GM12865 (cell line): ENCODE data around the gene HIF3A.
"Not testable (repeated sequence)": the region's sequence is repeated elsewhere in the genome, so short reads cannot be mapped to it uniquely, and the experiment has no call there.

Experiments
- DNase-seq: peaks from one replicate; pipeline ENCODE4 v3.0.0; 2010; ENCODE audit warnings: low read depth
- H3K4me3 ChIP-seq: 2 replicates; pipeline ENCODE4 v1.5.1; 2011; ENCODE audit warnings: mild to moderate bottlenecking, low read depth, low read length, control low read depth
- CTCF ChIP-seq: IDR thresholded peaks from 2 replicates; pipeline ENCODE4 v1.5.1; 2011; ENCODE audit warnings: low read length, control low read depth, low read depth, inconsistent platforms; ENCODE audit not compliant: insufficient read depth; ENCODE audit errors: missing control alignments

HIF3A gene

GRCh38 chr19:46317339-46317738 is 20.5 kb downstream of the HIF3A start:
- no peak overlapping the region for H3K4me3 ChIP-seq
- TF ChIP-seq CTCF = no peak

GRCh38 chr19:46319613-46320012 is 22.8 kb downstream of the HIF3A start:
- DNase-seq = no peak
- no peak for TF ChIP-seq CTCF

More at GRCh38 chr19:46317339-46317738, 20.5 kb downstream of the HIF3A start:
- no peak for DNase-seq

GRCh38 chr19:46320559-46320958 is 23.7 kb downstream of the HIF3A start:
- TF ChIP-seq CTCF = no peak
- DNase-seq = no peak
- no peak overlapping the region for H3K4me3 ChIP-seq

More at GRCh38 chr19:46319613-46320012, 22.8 kb downstream of the HIF3A start:
- no peak overlapping the region for H3K4me3 ChIP-seq

- H3K4me3 ChIP-seq = no peak overlapping the region
- TF ChIP-seq CTCF = no peak
- no peak for DNase-seq
Observed at GRCh38 chr19:46321653-46322052, 24.8 kb downstream of the HIF3A start.

- DNase-seq, H3K4me3 ChIP-seq: not testable (repeated sequence)
Observed at GRCh38 chr19:46323227-46323626, 26.4 kb downstream of the HIF3A start.

- no peak for DNase-seq
- no peak for TF ChIP-seq CTCF
- H3K4me3 ChIP-seq = no peak overlapping the region
Observed at GRCh38 chr19:46324277-46324676, 27.4 kb downstream of the HIF3A start.

GRCh38 chr19:46326608-46327007 is 29.8 kb downstream of the HIF3A start:
- DNase-seq = no peak
- no peak for TF ChIP-seq CTCF
- H3K4me3 ChIP-seq = no peak overlapping the region
